PFSK-1 (cell line): ENCODE measurements around the gene EPHA5.

Experiments used
- FOXP2 ChIP-seq: optimal IDR thresholded peaks from 2 replicates; pipeline ENCODE3; 2011; ENCODE audit warnings: borderline replicate concordance, control low read depth, inconsistent platforms; ENCODE audit not compliant: insufficient read depth; ENCODE audit errors: extremely low read length, extremely low read depth
- POLR2AphosphoS5 ChIP-seq: IDR thresholded peaks from 2 replicates; pipeline ENCODE4 v1.6.1; 2012; ENCODE audit warnings: low read depth, mild to moderate bottlenecking, control low read depth, low read length, moderate library complexity
- REST ChIP-seq, 2 experiments: IDR thresholded peaks; 2 replicates each; pipeline versions ENCODE4 v1.6.1 to v1.8.0; 2011 to 2012; ENCODE audit warnings: low read depth in 2 of 2, low read length in 2 of 2, control low read depth in 1 of 2, inconsistent platforms in 1 of 2, mild to moderate bottlenecking in 1 of 2, moderate library complexity in 1 of 2; ENCODE audit not compliant: insufficient read depth in 1 of 2
- SIN3A ChIP-seq: IDR thresholded peaks from 2 replicates; pipeline ENCODE4 v1.6.1; 2012; ENCODE audit warnings: mild to moderate bottlenecking, low read length, moderate library complexity, borderline replicate concordance; ENCODE audit not compliant: insufficient read depth
- TAF1 ChIP-seq: IDR thresholded peaks from 2 replicates; pipeline ENCODE4 v1.6.1; 2012; ENCODE audit warnings: low read length, control low read depth, borderline replicate concordance; ENCODE audit not compliant: insufficient read depth

The EPHA5 gene

GRCh38 chr4:65416891-65417290 is 253.4 kb downstream of the EPHA5 start:
- no peak for TF ChIP-seq FOXP2
- no peak for TF ChIP-seq POLR2AphosphoS5
- no peak for TF ChIP-seq SIN3A
- no peak for TF ChIP-seq TAF1

GRCh38 chr4:65407483-65407882 is 262.8 kb downstream of the EPHA5 start:
- TF ChIP-seq REST (IDR thresholded peaks at IDR 0.05; ENCODE audit: insufficient read depth in 1 of 2, low read depth in 2 of 2, low read length in 2 of 2) (no peak), TAF1 (no peak), SIN3A (no peak), POLR2AphosphoS5 (no peak), FOXP2 (no peak)

GRCh38 chr4:65401083-65401482 is 269.2 kb downstream of the EPHA5 start:
- no peak for TF ChIP-seq POLR2AphosphoS5
- TF ChIP-seq TAF1 = no peak
- no peak for TF ChIP-seq REST (IDR thresholded peaks at IDR 0.05; ENCODE audit: insufficient read depth in 1 of 2, low read depth in 2 of 2, low read length in 2 of 2)
- TF ChIP-seq FOXP2 = no peak
- TF ChIP-seq SIN3A = no peak

GRCh38 chr4:65399084-65399483 is 271.2 kb downstream of the EPHA5 start:
- TF ChIP-seq POLR2AphosphoS5 = no peak
- TF ChIP-seq REST (IDR thresholded peaks at IDR 0.05; ENCODE audit: insufficient read depth in 1 of 2, low read depth in 2 of 2, low read length in 2 of 2) = no peak
- no peak for TF ChIP-seq SIN3A
- TF ChIP-seq FOXP2 = no peak
- TF ChIP-seq TAF1 = no peak

GRCh38 chr4:65393078-65393477 is 277.2 kb downstream of the EPHA5 start:
- TF ChIP-seq FOXP2 (no peak), TAF1 (no peak), SIN3A (no peak), REST (IDR thresholded peaks at IDR 0.05; ENCODE audit: insufficient read depth in 1 of 2, low read depth in 2 of 2, low read length in 2 of 2) (no peak), POLR2AphosphoS5 (no peak)
